GM12878 (cell line): ENCODE data around the gene IFNB1. TPM values are rescaled to one million over a fixed set of nuclear protein-coding genes. Genes with fewer than 3 reads are reported as not detected.

Experiments
- ATAC-seq: fragments of 200-7000 bp; cut with Tn5 transposase; 3 replicates; pipeline ENCODE4 v1.9.1; 2020; ENCODE audit warnings: mild to moderate bottlenecking, moderate library complexity
- BruUV-seq: library from RNA; stranded (reverse); fragments of 400-500 nt; replicated peaks from 2 replicates; lab custom pipeline; 2021; lab: Mats Ljungman, UMichigan
- CTCF ChIA-PET: fragments of 300-600 bp; sonication (Branson Sonifier 250); formaldehyde crosslinking; extraction: SDS; loops from one replicate; lab custom pipeline; 2021; ENCODE audit warnings: inconsistent platforms; lab: Yijun Ruan, JAX
- POLR2A ChIA-PET: fragments of 350-600 bp; formaldehyde crosslinking; extraction: SDS; loops from one replicate; lab custom pipeline; 2021; ENCODE audit warnings: inconsistent platforms; lab: Charles Lee
- RAD21 ChIA-PET: fragments of 300-600 bp; sonication (Branson Sonifier 250); formaldehyde crosslinking; loops from one replicate; lab custom pipeline; 2023; ENCODE audit warnings: antibody characterized with exemption; ENCODE audit not compliant: unreplicated experiment; lab: Charles Lee
- SMC1A ChIA-PET: fragments of 300-600 bp; sonication (Branson Sonifier 250); formaldehyde crosslinking; loops from one replicate; lab custom pipeline; 2023; ENCODE audit not compliant: unreplicated experiment, uncharacterized antibody; lab: Charles Lee
- DNase-seq: peaks from one replicate; pipeline ENCODE4 v3.0.0-alpha.2; 2011; ENCODE audit warnings: low read depth, low spot score
- FAIRE-seq: peaks from 3 replicates; lab custom pipeline; 2011; peaks lifted over from hg19 to GRCh38; lab: Jason Lieb, UNC
- H2AFZ ChIP-seq: 2 replicates; pipeline ENCODE4 v1.6.0; 2011; ENCODE audit warnings: low read depth, low read length, control low read depth; ENCODE audit not compliant: control insufficient read depth
- H3K27ac ChIP-seq: 2 replicates; pipeline ENCODE4 v1.5.1; 2011; ENCODE audit warnings: control low read depth; ENCODE audit not compliant: control insufficient read depth, insufficient read depth
- H3K27me3 ChIP-seq, 2 experiments: replicated peaks in 1 of 2; 2 replicates each; pipeline versions ENCODE4 v1.6.0 to v1.6.1; 2011; ENCODE audit warnings: low read length in 1 of 2; ENCODE audit not compliant: control insufficient read depth in 2 of 2, insufficient read depth in 2 of 2
- H3K36me3 ChIP-seq, 2 experiments: 2 replicates each; pipeline ENCODE4 v1.5.1; 2011; ENCODE audit warnings: low read length in 1 of 2; ENCODE audit not compliant: control insufficient read depth in 2 of 2, insufficient read depth in 2 of 2
- H3K4me1 ChIP-seq: 2 replicates; pipeline ENCODE4 v1.6.1; 2011; ENCODE audit warnings: mild to moderate bottlenecking, low read length, moderate library complexity, mixed read lengths; ENCODE audit not compliant: control insufficient read depth, insufficient read depth
- H3K4me2 ChIP-seq: 2 replicates; pipeline ENCODE4 v1.6.0; 2011; ENCODE audit warnings: control low read depth; ENCODE audit not compliant: control insufficient read depth, insufficient read depth
- H3K4me3 ChIP-seq: fragments of 200-600 bp; sonication (generic); 2 replicates; pipeline ENCODE4 v1.5.1; 2016
- H3K79me2 ChIP-seq: 2 replicates; pipeline ENCODE4 v1.6.0; 2011; ENCODE audit warnings: low read length; ENCODE audit not compliant: control insufficient read depth, insufficient read depth
- H3K9ac ChIP-seq: 2 replicates; pipeline ENCODE4 v1.8.0; 2011; ENCODE audit warnings: low read length, control low read depth, mixed read lengths; ENCODE audit not compliant: control insufficient read depth, insufficient read depth
- H3K9me3 ChIP-seq: replicated peaks from 3 replicates; pipeline ENCODE4 v1.5.1; 2011; ENCODE audit warnings: mild to moderate bottlenecking, low read length; ENCODE audit not compliant: control insufficient read depth, insufficient read depth
- H4K20me1 ChIP-seq: 2 replicates; pipeline ENCODE4 v1.6.0; 2011; ENCODE audit not compliant: control insufficient read depth, insufficient read depth
- ATF7 ChIP-seq: fragments of 450-650 bp; IDR thresholded peaks from 2 replicates; pipeline ENCODE4 v1.6.1; 2016; ENCODE audit warnings: low read depth, mild to moderate bottlenecking
- BHLHE40 ChIP-seq, 2 experiments: fragments of 450-650 bp in 1 of 2; IDR thresholded peaks; 2 replicates each; pipeline ENCODE4 v1.6.1; 2011 to 2017; ENCODE audit warnings: low read depth in 2 of 2, borderline replicate concordance in 1 of 2, improper control_type of control experiment in 1 of 2, low read length in 1 of 2, mild to moderate bottlenecking in 1 of 2
- CEBPB ChIP-seq, 2 experiments: fragments of 150-350 bp in 1 of 2; IDR thresholded peaks; 2 replicates each; pipeline ENCODE4 v1.6.1; 2012 to 2014; ENCODE audit warnings: low read depth in 2 of 2, low read length in 2 of 2, borderline replicate concordance in 1 of 2, inconsistent platforms in 1 of 2
- CREB1 ChIP-seq: IDR thresholded peaks from 2 replicates; pipeline ENCODE4 v1.6.1; 2012; ENCODE audit warnings: low read depth, mild to moderate bottlenecking, inconsistent platforms
- GABPA ChIP-seq: IDR thresholded peaks from 2 replicates; pipeline ENCODE4 v1.6.1; 2014; ENCODE audit warnings: antibody characterized with exemption, low read depth, mild to moderate bottlenecking, inconsistent platforms
- HCFC1 ChIP-seq: fragments of 150-350 bp; IDR thresholded peaks from 2 replicates; pipeline ENCODE4 v1.6.1; 2014; ENCODE audit warnings: low read length
- IKZF2 ChIP-seq, 2 experiments: fragments of 450-650 bp; IDR thresholded peaks; 2 replicates each; pipeline ENCODE4 v1.6.1; 2017; ENCODE audit warnings: mild to moderate bottlenecking in 2 of 2, moderate library complexity in 2 of 2
- MEF2A ChIP-seq: IDR thresholded peaks from 2 replicates; pipeline ENCODE4 v1.6.1; 2011; ENCODE audit warnings: low read depth, mild to moderate bottlenecking, low read length, moderate library complexity; ENCODE audit not compliant: insufficient read depth
- POLR2A ChIP-seq: IDR thresholded peaks from 2 replicates; pipeline ENCODE4 v1.6.1; 2011; ENCODE audit warnings: low read depth, mild to moderate bottlenecking, low read length
- RELB ChIP-seq: fragments of 450-650 bp; IDR thresholded peaks from 2 replicates; pipeline ENCODE4 v1.6.1; 2017; ENCODE audit warnings: low read depth, mild to moderate bottlenecking, moderate library complexity
- WGBS: methylation state at CpG from one replicate; pipeline ENCODE4 v1.1.6; 2016; ENCODE audit warnings: low lambda C conversion rate; ENCODE audit not compliant: insufficient replicate concordance, insufficient coverage; ENCODE audit errors: missing lambda C conversion rate; 5-methylcytosine and 5-hydroxymethylcytosine counted together
- in situ Hi-C: fragments of 300-500 bp; cut with MboI; formaldehyde crosslinking; loops from 9 replicates; pipeline ENCODE4 v1.14.3; 2018; ENCODE audit warnings: mixed read lengths
- intact Hi-C: fragments of 100-400 bp; cut with micrococcal nuclease; formaldehyde crosslinking; loops from one replicate; pipeline ENCODE4 v1.14.2; 2022; ENCODE audit not compliant: unreplicated experiment
- polyA plus RNA-seq, 11 experiments: library from polyadenylated mRNA; depleted of rRNA in 4 of 11; unstranded in 6 of 11; stranded (reverse) in 5 of 11; fragments of >200 nt; fragmentation: Nextera tagmentation in 4 of 11; fragmentation: Illumina TruSeq in 1 of 11; extraction: Ambion mirVana in 4 of 11; extraction: Trizol in 1 of 11; gene quantifications; 1 replicate in 1 of 11; 2 replicates in 10 of 11; pipeline versions ENCODE4 v1.2.1 to v1.2.3, GENCODE V29; 2011 to 2016; ENCODE audit warnings: inconsistent platforms in 2 of 11, missing spikeins in 2 of 11, low read depth in 1 of 11
- total RNA-seq, 4 experiments: library from RNA; depleted of rRNA in 3 of 4; stranded (reverse); fragments of >200 nt in 3 of 4; fragmentation: Illumina TruSeq in 1 of 4; extraction: Trizol in 1 of 4; gene quantifications; 2 replicates each; pipeline versions ENCODE4 v1.2.1 to v1.2.3, GENCODE V29; 2013 to 2021
- TF ChIP-seq, protein P1 (sequence below): fragments of 450-650 bp; formaldehyde crosslinking; IDR thresholded peaks from 2 replicates; pipeline ENCODE4 v1.4.0; 2022; ENCODE audit warnings: mild to moderate bottlenecking, moderate library complexity
- TF ChIP-seq, protein P2 (sequence below): fragments of 450-650 bp; IDR thresholded peaks from 2 replicates; pipeline ENCODE4 v1.6.1; 2017; ENCODE audit warnings: mild to moderate bottlenecking, moderate library complexity

The IFNB1 gene
- total and polyA plus RNA-seq, 10 of the 15 experiments (the other 5 are each of a cell fraction or from before 2014, with no cell fraction given): 0.18 TPM; not detected in 9

GRCh38 chr9:21121079-21121478 is 43.3 kb upstream of the IFNB1 start (continued):
- TF ChIP-seq GABPA: no peak
- peak; percentile 37; the same call in 1 of the 2 replicates for TF ChIP-seq RELB

- DNase-seq: no peak
- H3K36me3 ChIP-seq: no peaks in the 10 kb centered on the region
- no peaks in the 10 kb centered on the region for H3K9me3 ChIP-seq
- ChIA-PET RAD21 (no interaction called here), SMC1A (interaction anchor here (1.2 to 1.3 kb wide), 2 partner anchors 8 to 1626 kb away, joined by 3 read pairs; no protein-coding TSS in a partner anchor), POLR2A (no interaction called here), CTCF (interaction anchor here (0.8 to 2.3 kb wide), 4 partner anchors 8 to 40 kb away, joined by 3 to 7 read pairs (median 5); no protein-coding TSS in a partner anchor)
- no TSS peak for BruUV-seq
- H3K4me2 ChIP-seq: peak overlapping the region; percentile 17; the same call in 1 of the 2 replicates
- no peak overlapping the region for H3K9ac ChIP-seq
- H2AFZ ChIP-seq: peak overlapping the region; percentile 33
- H3K27ac ChIP-seq: no peak overlapping the region
- intact Hi-C loops (no loop called here), in situ Hi-C loops (loop anchor here (25.0 kb wide), 2 partner anchors 232 to 757 kb away; no protein-coding TSS in a partner anchor)
- no peaks in the 10 kb centered on the region for H4K20me1 ChIP-seq
- whole genome bisulfite sequencing: 52% methylated on average over 7 of the region's 7 CpGs
- H3K4me3 ChIP-seq: no peak overlapping the region
- FAIRE-seq: no peak
- H3K27me3 ChIP-seq: no peaks in the 10 kb centered on the region
- peak; percentile 69 for ATAC-seq
- H3K4me1 ChIP-seq: peaks cover 10% of the 10 kb centered on the region
- no peaks in the 10 kb centered on the region for H3K79me2 ChIP-seq
- TF ChIP-seq, protein P1, sequence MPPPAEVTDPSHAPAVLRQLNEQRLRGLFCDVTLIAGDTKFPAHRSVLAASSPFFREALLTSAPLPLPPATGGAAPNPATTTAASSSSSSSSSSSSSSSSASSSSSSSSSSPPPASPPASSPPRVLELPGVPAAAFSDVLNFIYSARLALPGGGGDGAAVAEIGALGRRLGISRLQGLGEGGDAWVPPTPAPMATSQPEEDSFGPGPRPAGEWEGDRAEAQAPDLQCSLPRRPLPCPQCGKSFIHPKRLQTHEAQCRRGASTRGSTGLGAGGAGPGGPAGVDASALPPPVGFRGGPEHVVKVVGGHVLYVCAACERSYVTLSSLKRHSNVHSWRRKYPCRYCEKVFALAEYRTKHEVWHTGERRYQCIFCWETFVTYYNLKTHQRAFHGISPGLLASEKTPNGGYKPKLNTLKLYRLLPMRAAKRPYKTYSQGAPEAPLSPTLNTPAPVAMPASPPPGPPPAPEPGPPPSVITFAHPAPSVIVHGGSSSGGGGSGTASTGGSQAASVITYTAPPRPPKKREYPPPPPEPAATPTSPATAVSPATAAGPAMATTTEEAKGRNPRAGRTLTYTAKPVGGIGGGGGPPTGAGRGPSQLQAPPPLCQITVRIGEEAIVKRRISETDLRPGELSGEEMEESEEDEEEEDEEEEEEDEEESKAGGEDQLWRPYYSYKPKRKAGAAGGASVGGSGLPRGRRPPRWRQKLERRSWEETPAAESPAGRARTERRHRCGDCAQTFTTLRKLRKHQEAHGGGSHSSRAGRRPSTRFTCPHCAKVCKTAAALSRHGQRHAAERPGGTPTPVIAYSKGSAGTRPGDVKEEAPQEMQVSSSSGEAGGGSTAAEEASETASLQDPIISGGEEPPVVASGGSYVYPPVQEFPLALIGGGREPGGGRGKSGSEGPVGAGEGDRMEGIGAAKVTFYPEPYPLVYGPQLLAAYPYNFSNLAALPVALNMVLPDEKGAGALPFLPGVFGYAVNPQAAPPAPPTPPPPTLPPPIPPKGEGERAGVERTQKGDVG (CRISPR knock-in tag): no peak
- TF ChIP-seq BHLHE40 (IDR thresholded peaks at IDR 0.05; ENCODE audit: borderline replicate concordance in 1 of 2, low read depth in 2 of 2, low read length in 1 of 2): peak; percentile 85 to 89
- TF ChIP-seq IKZF2 (IDR thresholded peaks at IDR 0.05): 0 out of 4 replicates have a peak, but pooled peaks of 1 of the 2 experiments have one; percentile 24
- TF ChIP-seq CREB1: peak; percentile 81
- TF ChIP-seq POLR2A: no peak
- TF ChIP-seq, protein P2, sequence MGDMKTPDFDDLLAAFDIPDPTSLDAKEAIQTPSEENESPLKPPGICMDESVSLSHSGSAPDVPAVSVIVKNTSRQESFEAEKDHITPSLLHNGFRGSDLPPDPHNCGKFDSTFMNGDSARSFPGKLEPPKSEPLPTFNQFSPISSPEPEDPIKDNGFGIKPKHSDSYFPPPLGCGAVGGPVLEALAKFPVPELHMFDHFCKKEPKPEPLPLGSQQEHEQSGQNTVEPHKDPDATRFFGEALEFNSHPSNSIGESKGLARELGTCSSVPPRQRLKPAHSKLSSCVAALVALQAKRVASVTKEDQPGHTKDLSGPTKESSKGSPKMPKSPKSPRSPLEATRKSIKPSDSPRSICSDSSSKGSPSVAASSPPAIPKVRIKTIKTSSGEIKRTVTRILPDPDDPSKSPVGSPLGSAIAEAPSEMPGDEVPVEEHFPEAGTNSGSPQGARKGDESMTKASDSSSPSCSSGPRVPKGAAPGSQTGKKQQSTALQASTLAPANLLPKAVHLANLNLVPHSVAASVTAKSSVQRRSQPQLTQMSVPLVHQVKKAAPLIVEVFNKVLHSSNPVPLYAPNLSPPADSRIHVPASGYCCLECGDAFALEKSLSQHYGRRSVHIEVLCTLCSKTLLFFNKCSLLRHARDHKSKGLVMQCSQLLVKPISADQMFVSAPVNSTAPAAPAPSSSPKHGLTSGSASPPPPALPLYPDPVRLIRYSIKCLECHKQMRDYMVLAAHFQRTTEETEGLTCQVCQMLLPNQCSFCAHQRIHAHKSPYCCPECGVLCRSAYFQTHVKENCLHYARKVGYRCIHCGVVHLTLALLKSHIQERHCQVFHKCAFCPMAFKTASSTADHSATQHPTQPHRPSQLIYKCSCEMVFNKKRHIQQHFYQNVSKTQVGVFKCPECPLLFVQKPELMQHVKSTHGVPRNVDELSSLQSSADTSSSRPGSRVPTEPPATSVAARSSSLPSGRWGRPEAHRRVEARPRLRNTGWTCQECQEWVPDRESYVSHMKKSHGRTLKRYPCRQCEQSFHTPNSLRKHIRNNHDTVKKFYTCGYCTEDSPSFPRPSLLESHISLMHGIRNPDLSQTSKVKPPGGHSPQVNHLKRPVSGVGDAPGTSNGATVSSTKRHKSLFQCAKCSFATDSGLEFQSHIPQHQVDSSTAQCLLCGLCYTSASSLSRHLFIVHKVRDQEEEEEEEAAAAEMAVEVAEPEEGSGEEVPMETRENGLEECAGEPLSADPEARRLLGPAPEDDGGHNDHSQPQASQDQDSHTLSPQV: no peak
- 0 out of 2 replicates have a peak, but pooled peaks have one; percentile 26 for TF ChIP-seq ATF7
- no peak for TF ChIP-seq MEF2A
- TF ChIP-seq HCFC1: no peak
- peak in 1 of 2 experiments; percentile 45; a peak in 1 of 4 replicates for TF ChIP-seq CEBPB (IDR thresholded peaks at IDR 0.05; ENCODE audit: borderline replicate concordance in 1 of 2, low read depth in 2 of 2, low read length in 2 of 2)
Measured at GRCh38 chr9:21119093-21119770, 41.5 kb upstream of the IFNB1 start.
